T-helper 22 cell (primary cell): ENCODE measurements around the gene SUV39H1.
A peak's percentile ranks its signal among the peaks of the same experiment; 100 is the strongest.
"Not testable (repeated sequence)": the region's sequence is repeated elsewhere in the genome, so short reads cannot be mapped to it uniquely, and the experiment has no call there.

ENCODE experiments used
- DNase-seq: peaks from one replicate; pipeline ENCODE4 v3.0.0-alpha.2; 2020; ENCODE audit warnings: low read depth

The SUV39H1 gene

GRCh38 chrX:48696301-48696908 lies at the start of gene SUV39H1:
Gene SUV39H1 (plus strand): TSS chrX:48696734. CDS start chrX:48696785, 51 bp downstream.
- DNase-seq, result peak; percentile 79

- peak; percentile 15 for DNase-seq
Observed at GRCh38 chrX:48648336-48648751, 48.2 kb upstream of the SUV39H1 start.

- DNase-seq, result no peak
Observed at GRCh38 chrX:48649102-48649501, 47.4 kb upstream of the SUV39H1 start.

- not testable (repeated sequence) for DNase-seq
Observed at GRCh38 chrX:48652055-48652579, 44.4 kb upstream of the SUV39H1 start.

GRCh38 chrX:48654746-48655145 lies 41.8 kb upstream of the SUV39H1 start:
- not testable (repeated sequence) for DNase-seq

GRCh38 chrX:48659686-48660085 lies 36.8 kb upstream of the SUV39H1 start:
- not testable (repeated sequence) for DNase-seq

- DNase-seq, result no peak
Observed at GRCh38 chrX:48663241-48663640, 33.3 kb upstream of the SUV39H1 start.

GRCh38 chrX:48664156-48664555 lies 32.4 kb upstream of the SUV39H1 start:
- DNase-seq, result no peak

GRCh38 chrX:48665991-48666390 lies 30.5 kb upstream of the SUV39H1 start:
- no peak for DNase-seq

- DNase-seq, result no peak
Observed at GRCh38 chrX:48666649-48667048, 29.9 kb upstream of the SUV39H1 start.

GRCh38 chrX:48667509-48667908 lies 29.0 kb upstream of the SUV39H1 start:
- no peak for DNase-seq

GRCh38 chrX:48668187-48668586 lies 28.3 kb upstream of the SUV39H1 start:
- not testable (repeated sequence) for DNase-seq

- peak; percentile 82 for DNase-seq
Observed at GRCh38 chrX:48676106-48676892, 20.2 kb upstream of the SUV39H1 start.

- no peak for DNase-seq
Observed at GRCh38 chrX:48676893-48677270, 19.7 kb upstream of the SUV39H1 start.

GRCh38 chrX:48677516-48677915 lies 19.0 kb upstream of the SUV39H1 start:
- DNase-seq, result no peak

GRCh38 chrX:48680467-48680866 lies 16.1 kb upstream of the SUV39H1 start:
- not testable (repeated sequence) for DNase-seq

GRCh38 chrX:48680925-48681324 lies 15.6 kb upstream of the SUV39H1 start:
- not testable (repeated sequence) for DNase-seq

- no peak for DNase-seq
Observed at GRCh38 chrX:48681539-48682183, 14.9 kb upstream of the SUV39H1 start.

GRCh38 chrX:48682795-48683194 lies 13.7 kb upstream of the SUV39H1 start:
- not testable (repeated sequence) for DNase-seq

- no peak for DNase-seq
Observed at GRCh38 chrX:48683411-48683982, 13.0 kb upstream of the SUV39H1 start, which contains the start of gene WAS. Gene WAS (plus strand): TSS chrX:48683799. CDS start chrX:48683854, 55 bp downstream.

GRCh38 chrX:48684134-48684533 lies 12.4 kb upstream of the SUV39H1 start:
- no peak for DNase-seq

- no peak for DNase-seq
Observed at GRCh38 chrX:48685416-48685815, 11.1 kb upstream of the SUV39H1 start.
